NCI-H446 (cell line): ENCODE measurements around the gene PSMD11.

Experiments
- DNase-seq, 2 experiments: peaks; one replicate each; lab custom pipeline; 2025; lab: John Stamatoyannopoulos, UW

Gene PSMD11

DNA sequence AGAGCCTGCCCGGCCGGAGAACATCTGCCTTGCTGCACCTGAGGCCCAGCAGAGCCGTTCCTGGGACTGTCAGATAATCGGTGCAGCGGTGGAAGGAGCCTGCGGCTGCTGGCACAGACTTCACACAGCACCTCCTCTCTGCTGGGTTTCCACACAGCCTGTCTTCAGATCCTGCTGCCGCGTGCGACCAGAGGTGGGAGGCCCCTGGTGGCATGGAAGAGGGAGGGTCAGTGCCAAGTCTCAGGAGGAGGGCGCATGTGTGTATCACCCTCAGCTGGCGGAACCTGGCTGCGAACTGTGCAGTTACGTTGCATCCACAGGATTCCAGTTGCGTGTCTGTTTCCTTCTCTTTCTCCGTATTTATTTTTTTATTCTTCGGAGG lies 45.8 kb downstream of the PSMD11 start:
- DNase-seq, result peak in 1 of 2 experiments; percentile 50

DNA sequence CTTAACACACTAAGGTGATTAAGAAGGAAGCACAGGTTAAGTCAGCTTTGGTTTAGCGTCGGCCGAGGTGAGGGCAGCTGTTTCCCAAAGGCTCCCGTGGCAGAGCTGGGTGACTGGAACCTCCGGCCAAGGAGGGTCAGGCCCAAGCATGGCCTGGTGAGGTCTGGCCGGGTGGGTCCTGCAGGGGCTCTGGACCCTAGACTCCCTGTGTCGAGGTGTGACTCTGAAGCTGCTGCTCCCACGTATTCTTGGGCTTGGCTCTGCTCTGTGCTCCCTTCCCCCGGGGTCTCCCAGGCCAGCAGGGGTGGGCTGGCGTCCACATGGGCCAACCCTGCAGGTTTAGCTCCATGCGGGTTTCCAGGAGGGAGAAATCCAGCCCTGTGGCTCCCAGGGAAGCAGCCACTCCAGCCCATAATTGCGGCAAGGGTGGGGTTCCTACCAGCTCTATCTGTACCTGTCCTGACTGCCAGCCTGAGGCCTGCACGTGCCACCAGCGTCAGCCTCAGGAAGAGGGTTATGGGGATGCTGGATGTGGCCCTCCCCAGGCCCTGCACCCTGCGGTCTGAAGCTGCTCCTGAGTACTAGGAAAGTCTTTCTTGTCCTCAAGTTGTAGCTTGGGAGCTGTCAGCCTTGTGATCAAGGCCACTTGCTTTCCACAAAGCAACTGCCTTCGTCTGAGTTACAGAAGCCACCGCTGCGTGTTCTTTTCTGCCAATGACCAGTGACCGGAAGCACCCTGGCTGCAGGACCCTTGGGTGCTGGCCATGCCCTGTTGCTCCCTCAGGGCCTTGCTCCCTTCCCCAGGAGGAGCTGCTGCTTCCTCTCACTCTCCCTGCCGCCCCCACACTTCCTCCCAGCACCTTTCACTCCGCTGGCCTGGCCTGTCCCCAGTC lies 47.3 kb downstream of the PSMD11 start:
- DNase-seq, result no peak

GRCh38 chr17:32492264-32492589 lies 47.9 kb downstream of the PSMD11 start:
- peak in 1 of 2 experiments; percentile 22 for DNase-seq

- no peak for DNase-seq
Measured at GRCh38 chr17:32492648-32493289, 48.5 kb downstream of the PSMD11 start.

GRCh38 chr17:32493571-32493970 lies 49.3 kb downstream of the PSMD11 start:
- DNase-seq, result no peak

- no peak for DNase-seq
Measured at GRCh38 chr17:32493976-32494513, 49.7 kb downstream of the PSMD11 start.

DNA sequence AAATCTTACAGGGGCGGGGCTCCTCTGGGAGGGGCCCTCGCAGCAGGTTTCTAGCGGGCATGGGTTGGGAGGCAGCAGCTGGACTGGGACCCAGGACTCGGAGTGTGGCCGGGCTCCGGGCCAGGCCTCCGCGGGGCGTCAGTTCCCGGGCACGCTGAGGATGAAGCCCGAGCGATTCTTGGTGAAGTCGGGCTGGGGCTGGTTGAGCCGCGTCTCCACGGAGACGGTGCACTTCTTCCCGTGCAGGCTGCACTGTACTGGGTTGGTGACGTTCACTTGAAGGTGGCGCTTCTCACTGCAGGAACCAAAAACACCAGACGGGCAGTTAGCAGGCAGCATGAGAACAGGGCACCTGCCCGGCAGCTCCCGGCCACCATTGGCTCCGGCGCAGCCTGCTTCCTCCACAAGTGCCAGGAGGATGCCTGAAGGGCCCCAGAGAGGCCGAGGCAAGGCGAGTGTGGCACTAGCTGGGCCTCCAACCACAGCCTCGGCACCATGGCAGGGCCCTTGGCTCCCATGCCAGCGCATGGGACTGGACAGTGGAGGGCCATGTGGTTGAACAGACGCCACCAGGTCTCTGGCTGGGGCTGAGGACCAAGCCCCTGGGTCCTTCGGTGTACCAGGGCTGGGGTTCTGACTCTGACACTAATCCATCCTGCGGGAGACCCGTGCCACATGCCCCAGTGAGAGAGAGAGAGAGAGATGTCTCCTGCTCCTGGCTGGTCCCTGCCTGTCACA lies 50.5 kb downstream of the PSMD11 start:
- peak; percentile 55 to 88 for DNase-seq

DNA sequence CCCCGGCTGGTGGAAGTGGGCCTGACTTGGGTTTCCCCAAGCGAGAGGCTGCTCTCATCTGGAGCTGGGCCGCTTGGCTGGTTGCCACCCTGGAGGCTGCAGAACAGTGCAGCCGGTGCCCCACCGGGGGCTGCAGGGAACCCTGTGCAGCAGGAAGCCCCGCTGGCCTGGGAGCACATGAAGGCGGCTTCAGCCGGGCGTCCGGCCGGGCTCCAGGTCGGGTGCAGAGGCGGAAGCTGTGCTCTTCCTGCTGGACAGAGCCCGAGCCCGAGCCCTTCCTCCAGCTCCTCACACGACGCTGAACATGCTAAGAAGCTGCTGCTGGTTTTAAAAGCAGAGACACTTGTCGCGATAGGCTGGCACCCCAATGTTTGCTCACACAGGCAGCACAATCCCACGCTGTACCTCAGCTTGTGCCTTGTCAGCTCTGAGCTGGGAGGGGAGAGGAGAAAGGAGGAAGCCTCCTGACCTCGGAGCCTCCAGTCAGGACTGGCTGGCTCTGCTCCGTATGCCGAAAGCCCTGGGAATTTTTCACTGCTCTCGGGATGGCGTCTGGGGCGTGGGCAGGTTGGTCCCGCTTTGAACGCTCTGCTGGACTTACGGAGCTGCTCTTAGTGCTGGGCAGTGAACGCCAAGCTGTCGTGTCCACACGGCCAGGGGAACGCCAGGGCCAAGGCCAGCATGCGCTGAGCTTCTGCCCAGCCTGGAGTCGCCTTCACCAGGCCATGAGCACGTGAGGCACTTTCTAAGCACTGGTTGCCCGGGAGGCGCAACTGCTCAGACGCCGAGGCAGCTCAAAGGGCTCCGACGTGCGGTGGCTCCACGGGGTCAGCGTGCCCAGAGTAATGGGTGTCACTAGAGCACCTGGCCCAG lies 51.3 kb downstream of the PSMD11 start:
- DNase-seq, result peak in 1 of 2 experiments; percentile 61

GRCh38 chr17:32496395-32497073 lies 52.2 kb downstream of the PSMD11 start:
- DNase-seq, result no peak

- no peak for DNase-seq
Measured at GRCh38 chr17:32497431-32498205, 53.3 kb downstream of the PSMD11 start.

GRCh38 chr17:32498391-32498790 lies 54.1 kb downstream of the PSMD11 start:
- no peak for DNase-seq

DNA sequence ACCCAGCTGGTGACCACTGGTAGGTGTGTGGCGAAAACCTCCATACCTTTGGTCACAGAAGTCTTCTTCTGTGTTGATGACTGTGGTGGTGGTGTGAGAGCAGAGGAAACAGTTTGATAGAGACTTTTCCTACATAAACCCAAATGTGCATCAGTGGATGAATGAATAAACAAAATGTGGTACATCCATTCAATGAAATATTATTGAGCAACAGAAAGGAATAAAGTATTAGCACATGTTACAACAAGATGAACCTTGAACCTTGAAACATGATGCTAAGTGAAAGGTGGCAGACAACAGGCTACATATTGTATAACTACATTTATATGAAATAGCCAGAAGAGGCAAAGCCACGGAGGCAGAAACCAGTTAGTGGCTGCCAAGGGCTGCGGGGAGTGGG lies 57.7 kb downstream of the PSMD11 start:
- no peak for DNase-seq

DNA sequence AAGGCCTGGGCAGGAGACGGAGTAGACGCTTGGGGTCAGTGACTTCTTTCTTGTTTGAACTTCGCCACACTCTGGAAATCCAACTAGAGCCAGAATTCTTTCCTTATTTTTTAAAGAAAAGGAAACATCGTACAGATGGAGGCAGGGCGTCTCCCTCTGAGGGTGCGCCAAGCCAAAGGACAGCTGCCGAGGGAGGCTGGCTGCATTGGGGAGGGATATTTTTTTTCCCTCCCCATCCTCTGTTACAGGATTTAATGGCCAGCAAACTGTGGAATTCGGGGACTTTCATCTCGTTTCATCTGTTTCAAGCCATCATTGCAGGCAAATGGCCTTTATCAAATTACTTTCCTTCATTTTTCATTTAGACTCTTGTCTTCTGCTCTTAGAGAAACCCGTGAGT lies 58.4 kb downstream of the PSMD11 start:
- no peak for DNase-seq

DNA sequence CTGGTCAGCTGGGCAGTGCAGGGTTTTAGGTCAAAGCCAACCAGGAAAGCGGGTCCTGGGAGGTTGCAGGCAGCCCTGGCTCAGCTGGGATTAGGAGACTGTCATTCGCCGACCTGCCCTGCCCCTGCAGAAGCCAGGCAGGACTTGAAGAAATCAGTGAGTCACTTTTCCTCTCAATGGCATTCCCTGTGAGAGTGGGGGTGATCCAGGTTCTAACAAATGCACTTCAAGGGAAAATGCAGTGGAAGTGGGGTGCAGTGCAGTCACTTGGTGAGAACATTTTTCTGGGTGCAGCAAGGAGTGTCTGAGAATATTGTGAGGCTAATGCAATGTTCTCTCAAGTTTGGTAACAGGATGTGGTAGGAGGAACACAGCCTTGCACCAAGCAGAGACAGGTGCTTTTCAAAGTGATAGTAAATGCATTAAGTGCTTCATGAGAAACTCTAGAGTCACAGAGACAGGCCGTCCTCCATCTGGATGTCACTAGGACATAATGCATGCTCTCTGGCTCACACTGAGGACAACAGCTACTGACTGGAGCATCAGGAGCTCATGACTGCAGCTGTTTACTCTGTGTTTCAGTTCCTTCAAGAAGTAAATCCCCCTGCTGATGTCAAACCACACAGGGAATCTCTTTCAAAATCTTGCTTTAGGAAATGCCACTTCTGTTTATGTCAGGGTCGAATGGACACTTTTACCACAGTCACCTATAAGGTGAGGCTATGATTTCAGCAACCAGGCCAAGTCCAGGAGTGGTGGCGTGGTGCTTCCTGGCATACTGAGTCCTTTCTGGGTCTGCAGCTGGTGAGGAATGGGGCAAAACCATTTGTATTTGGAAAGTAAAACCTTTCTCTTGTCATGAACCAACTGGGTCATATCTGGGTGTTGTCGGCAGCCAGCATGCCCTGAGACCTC lies 59.2 kb downstream of the PSMD11 start:
- DNase-seq, result no peak

GRCh38 chr17:32504166-32504990 lies 60.1 kb downstream of the PSMD11 start:
- no peak for DNase-seq

GRCh38 chr17:32508926-32509325 lies 64.6 kb downstream of the PSMD11 start:
- DNase-seq, result no peak

DNA sequence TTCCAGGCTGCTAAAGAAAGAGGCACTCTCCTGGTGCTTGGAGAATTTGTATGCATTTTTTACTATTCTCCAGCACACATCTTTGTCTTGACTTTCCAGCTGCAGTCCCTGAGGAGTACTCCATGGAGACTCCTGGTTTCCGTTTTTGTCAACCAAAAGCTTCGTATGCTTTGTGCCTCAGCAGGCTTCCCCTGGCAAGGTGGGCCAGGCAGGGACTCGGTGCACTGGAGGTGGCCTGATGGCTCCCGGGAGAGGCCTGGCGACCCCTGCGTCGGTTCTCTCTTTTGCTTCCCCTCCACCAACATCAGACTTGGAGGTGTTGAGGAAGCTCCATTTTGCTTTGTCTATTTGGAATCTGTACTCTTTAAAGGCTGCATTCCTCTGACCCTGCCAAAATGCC lies 66.2 kb downstream of the PSMD11 start:
- DNase-seq, result no peak

DNA sequence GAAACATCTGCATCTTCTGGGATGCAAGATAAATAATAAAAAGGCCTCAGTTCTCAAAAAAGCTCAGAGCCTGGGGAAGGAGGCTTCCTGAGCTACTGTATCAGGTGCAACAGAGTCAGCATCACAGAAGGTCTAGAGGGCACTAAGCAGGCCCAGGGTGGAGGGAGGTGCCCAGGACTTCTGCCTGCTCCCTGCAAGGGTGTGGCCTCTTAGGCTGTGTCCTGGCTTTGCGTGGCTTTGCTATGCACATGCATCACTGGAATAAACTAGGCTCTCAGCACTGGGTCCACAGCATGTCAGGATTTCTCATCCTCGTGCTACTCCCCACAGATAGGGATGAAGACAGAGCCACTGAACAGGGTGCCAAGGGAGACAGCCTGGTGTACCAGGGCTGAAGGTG lies 68.0 kb downstream of the PSMD11 start:
- DNase-seq, result no peak
